HG03469 (cell line): ENCODE data around the gene C11orf65.
"Not testable (repeated sequence)": the region's sequence is repeated elsewhere in the genome, so short reads cannot be mapped to it uniquely, and the experiment has no call there.

Experiments
- ATAC-seq: cut with Tn5 transposase; IDR thresholded peaks from one replicate; pipeline ENCODE4 v1.9.1; 2021; ENCODE audit warnings: mild to moderate bottlenecking, moderate library complexity, moderate number of reproducible peaks; ENCODE audit not compliant: unreplicated experiment

The C11orf65 gene

GRCh38 chr11:108474664-108475463, 7.5 kb upstream of the C11orf65 start:
- no peak for ATAC-seq

DNA sequence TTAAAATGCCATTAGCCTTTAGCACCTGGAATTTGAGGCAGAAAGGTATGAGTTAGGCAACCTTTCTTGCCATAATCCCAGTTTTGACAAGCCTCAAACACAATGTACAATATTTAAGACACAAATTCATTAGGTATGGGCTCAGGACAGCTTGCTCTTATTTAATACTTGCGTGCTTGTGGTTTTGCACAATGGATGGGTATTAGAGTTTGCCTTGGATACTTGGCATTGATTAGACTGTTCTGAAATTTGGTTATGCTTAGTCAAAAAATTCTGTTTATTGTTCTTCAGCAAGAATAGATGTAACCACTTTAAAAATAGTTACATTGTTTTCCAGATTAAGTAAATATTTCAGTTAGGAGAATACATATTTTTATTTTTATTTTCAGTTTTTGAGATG, 5.4 kb upstream of the C11orf65 start:
- no peak for ATAC-seq

DNA sequence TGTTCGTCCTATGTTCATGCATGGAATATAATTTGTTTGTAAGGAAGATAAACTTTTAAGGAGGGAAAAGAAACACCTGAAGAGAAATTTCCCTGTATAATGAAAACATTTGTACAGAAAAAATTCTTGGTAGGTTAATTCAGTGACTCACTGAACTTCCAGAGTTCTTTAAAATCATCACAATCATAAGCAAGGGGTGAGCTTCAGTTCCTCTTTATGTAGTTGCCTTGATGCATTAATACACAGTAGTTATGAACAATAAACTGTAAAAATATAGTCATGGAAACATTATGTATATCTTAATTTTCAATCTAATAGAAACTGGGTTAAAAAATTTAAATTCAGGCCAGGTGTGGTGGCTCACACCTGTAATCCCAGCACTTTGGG, 1.1 kb upstream of the C11orf65 start:
- ATAC-seq, result no peak

GRCh38 chr11:108466405-108466804, 924 bp downstream of the C11orf65 start:
- ATAC-seq, result no peak

GRCh38 chr11:108453207-108453835, 14.0 kb downstream of the C11orf65 start:
- no peak for ATAC-seq

GRCh38 chr11:108441445-108441844, 25.9 kb downstream of the C11orf65 start:
- not testable (repeated sequence) for ATAC-seq

DNA sequence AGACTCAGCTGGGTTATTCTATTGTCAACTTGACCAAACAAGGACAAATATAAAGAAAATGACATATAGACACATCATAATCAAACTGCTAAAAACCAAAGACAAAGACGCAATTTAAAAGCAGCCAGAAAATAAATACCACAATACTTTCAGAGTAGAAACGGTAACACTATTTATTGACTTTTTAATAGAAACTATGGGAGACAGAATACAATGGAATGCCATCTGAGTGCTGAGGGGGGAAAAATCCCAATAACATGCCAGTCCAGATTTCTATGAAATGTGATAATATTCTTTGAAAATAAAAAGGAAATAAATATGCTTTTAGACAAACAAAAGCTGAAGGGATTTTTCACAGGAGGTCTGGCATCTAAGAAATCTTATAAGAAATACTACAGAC, 30.7 kb downstream of the C11orf65 start:
- no peak for ATAC-seq

DNA sequence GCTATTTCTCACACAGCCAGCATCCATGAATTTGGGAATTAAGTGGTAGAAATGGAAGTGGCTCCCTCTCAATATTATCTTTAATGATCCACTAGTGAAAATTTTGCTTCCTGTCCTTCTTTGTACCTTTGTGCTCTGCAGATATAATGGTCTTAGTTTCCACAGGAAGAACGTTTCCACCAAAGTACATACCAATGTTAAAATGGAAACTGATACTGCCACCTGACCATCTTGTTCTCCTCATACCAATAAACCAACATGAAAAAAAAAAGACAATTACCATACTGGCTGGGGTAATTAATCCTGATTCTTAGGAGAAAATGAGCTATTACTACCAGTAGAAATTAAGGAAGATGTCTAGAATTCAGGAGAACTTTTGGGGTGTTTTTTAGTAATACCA, 32.3 kb downstream of the C11orf65 start:
- ATAC-seq, result no peak

DNA sequence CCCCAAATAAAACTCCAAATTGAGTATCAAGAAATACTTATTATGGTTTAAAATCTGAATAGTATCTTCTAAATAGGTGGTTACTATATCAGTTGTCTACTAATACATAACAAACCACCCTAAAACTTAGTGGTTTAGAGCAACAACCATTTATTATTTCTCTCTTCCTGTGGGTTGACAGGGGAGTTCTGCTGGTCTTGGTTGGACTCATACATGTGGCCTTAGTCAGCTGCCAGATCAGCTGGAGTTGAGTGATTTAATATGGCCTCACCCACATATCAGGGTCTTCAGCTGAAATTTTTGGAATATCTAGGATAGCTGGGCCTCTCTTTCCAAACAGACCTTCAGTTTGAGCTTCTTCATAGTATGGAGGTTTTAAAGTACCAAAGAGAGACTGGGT, 34.5 kb downstream of the C11orf65 start:
- ATAC-seq, result no peak

DNA sequence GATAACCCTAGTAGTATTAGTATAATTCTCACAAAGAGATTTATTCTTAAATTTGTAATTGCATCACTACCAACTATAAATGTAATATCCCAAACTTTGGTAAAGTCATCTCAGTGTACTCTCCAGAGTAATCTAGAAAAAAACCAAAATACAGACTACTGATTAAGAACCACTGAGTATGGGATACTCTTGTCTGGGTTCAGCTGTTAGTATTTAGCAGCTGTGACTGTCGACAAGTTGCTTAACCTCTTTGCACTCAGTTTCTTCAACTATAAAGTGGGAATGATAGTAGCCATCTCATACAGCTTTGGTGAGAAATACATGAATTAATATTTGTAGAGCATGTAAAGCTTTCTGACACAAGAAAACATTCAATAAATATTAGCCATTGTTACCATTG, 35.3 kb downstream of the C11orf65 start:
- ATAC-seq, result no peak

DNA sequence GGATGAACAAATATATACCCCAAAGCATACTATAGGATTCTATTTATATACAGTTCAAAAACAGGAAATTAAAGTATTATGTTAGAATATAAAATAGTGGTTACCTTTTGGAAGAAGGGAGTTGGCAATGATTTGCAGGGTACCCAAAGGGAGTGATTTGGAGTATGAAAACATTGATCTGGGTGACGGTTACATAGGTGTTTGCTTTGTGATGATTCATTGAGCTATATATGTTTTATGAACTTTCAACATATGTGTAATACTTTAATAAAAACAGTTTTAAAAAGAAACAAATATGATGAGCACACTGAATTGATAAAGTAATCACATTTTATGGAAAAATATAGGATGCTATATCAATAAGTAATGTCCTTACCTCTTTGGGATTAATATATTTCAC, 36.0 kb downstream of the C11orf65 start:
- no peak for ATAC-seq

GRCh38 chr11:108417551-108417950, 49.8 kb downstream of the C11orf65 start:
- not testable (repeated sequence) for ATAC-seq

- no peak for ATAC-seq
Observed at GRCh38 chr11:108414958-108415357, 52.4 kb downstream of the C11orf65 start.

GRCh38 chr11:108405706-108406105, 61.6 kb downstream of the C11orf65 start:
- no peak for ATAC-seq

- ATAC-seq, result no peak
Observed at GRCh38 chr11:108403052-108403451, 64.3 kb downstream of the C11orf65 start.

DNA sequence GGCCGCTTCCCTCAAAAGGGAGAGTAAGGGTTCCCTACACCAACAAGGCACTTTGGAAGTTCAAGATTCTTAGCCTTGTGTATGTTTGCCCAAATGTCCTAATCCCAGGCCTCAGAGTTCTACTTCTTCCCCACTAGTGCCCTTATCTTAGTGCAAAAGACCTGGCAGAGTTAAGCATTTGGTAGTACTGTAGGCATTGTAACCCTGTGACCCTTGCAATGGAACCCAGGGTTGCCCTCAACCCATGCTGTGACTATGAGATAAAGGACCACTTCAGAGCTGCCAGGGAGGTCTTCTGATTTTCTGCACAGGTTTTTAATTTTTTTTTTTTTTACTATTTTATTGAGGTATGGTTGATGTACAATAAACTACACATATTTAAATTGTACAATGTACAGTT, 65.1 kb downstream of the C11orf65 start:
- no peak for ATAC-seq

DNA sequence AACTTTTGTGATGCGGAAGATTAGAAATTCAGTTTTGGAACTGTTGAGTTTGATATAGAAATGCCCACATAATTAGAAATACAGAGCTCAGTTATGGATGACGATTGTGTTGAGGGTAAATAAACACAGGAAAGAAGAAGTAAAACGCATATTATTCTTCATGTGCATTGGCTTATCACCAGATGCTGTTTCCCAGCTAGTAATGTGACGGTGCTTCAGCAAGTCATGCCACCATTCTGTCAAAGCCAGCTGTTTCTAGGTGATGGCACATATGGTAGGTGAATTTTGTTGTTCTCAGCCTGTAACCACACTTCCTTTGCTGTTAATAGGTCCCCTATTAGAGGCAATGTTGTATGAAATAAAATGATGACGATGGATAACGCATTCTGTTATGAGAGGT, 68.9 kb downstream of the C11orf65 start:
- no peak for ATAC-seq

DNA sequence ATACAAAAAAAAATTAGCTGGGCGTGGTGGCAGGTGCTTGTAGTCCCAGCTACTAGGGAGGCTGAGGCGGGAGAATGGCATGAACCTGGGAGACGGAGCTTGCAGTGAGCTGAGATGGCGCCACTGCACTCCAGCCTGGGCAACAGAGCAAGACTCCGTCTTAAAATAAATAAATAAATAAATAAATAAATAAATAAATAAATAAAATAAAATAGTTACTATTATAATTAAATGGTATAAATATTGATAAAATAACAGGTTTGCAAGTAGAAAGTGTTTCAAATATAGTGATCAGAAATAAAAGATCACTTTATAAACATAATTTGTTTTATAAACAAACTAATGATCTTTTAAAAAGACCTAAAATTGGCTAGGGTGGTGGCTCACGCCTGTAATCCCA, 70.7 kb downstream of the C11orf65 start:
- ATAC-seq, result not testable (repeated sequence)

GRCh38 chr11:108394744-108395284, 72.5 kb downstream of the C11orf65 start:
- no peak for ATAC-seq

DNA sequence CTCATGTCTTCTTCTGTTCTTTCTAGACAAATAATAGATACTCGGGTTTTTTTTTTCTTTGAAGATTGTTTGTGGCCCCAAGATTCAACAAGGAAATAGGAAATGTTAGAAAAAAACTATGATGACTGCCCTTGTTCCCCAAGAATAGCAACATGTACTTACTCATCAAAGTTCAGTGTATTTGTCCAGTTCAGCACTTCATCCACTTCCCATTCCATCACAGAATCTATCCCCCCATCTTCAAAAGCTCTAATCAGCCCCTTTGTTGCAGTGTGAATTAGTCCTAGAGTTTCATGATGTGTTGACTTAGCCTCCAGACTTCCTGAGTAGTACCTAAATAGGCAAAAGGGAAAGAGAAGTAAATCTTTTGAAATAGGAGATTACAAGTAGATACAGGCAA, 74.3 kb downstream of the C11orf65 start:
- no peak for ATAC-seq

DNA sequence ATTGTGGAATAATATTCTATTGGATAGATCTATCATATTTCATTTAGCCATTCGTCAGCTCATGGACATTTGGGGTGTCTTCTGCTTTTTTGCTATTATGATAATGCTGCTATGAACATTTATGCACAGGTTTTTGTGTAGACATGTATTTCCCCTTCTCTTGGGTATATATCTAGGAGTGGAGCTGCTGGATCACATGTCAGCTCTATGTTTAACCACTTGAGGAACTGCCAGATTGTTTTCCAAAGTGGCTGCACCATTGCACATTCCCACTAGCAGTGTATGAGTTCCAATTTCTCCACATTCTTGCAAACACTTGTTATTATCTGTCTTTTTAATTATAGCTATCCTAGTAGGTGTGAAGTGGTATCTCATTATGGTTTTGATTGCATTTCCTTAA, 75.0 kb downstream of the C11orf65 start:
- ATAC-seq, result no peak

GRCh38 chr11:108388576-108388975, 78.8 kb downstream of the C11orf65 start:
- no peak for ATAC-seq
